DMS 273 treated with DMSO at 0.1 percent for 48 hours (cell line): ENCODE measurements around the gene LAMC3.

Source experiments
- DNase-seq: peaks from one replicate; lab custom pipeline; 2025; lab: John Stamatoyannopoulos, UW

Gene LAMC3

GRCh38 chr9:130979591-130980385 is 29.2 kb upstream of the LAMC3 start:
- DNase-seq, result no peak

- DNase-seq, result no peak
Observed at GRCh38 chr9:130980526-130980925, 28.4 kb upstream of the LAMC3 start.

GRCh38 chr9:130981002-130981755 is 27.8 kb upstream of the LAMC3 start:
- DNase-seq, result no peak

- no peak for DNase-seq
Observed at GRCh38 chr9:130981756-130982137, 27.2 kb upstream of the LAMC3 start.

GRCh38 chr9:130982636-130983358 is 26.2 kb upstream of the LAMC3 start:
- no peak for DNase-seq

GRCh38 chr9:130983359-130983670 is 25.7 kb upstream of the LAMC3 start:
- no peak for DNase-seq

GRCh38 chr9:130983970-130984369 is 25.0 kb upstream of the LAMC3 start:
- no peak for DNase-seq

- DNase-seq, result no peak
Observed at GRCh38 chr9:130984521-130984920, 24.5 kb upstream of the LAMC3 start.

- no peak for DNase-seq
Observed at GRCh38 chr9:130985029-130985428, 23.9 kb upstream of the LAMC3 start.

- DNase-seq, result no peak
Observed at GRCh38 chr9:130985606-130986162, 23.3 kb upstream of the LAMC3 start.

GRCh38 chr9:130986356-130986965 is 22.5 kb upstream of the LAMC3 start:
- DNase-seq, result no peak

GRCh38 chr9:130987054-130987453 is 21.9 kb upstream of the LAMC3 start:
- DNase-seq, result no peak

GRCh38 chr9:130987738-130988399 is 21.1 kb upstream of the LAMC3 start:
- DNase-seq, result no peak

- no peak for DNase-seq
Observed at GRCh38 chr9:130988400-130988747, 20.6 kb upstream of the LAMC3 start.

GRCh38 chr9:130988905-130989304 is 20.1 kb upstream of the LAMC3 start:
- no peak for DNase-seq

GRCh38 chr9:130989391-130989790 is 19.6 kb upstream of the LAMC3 start:
- no peak for DNase-seq

GRCh38 chr9:130989891-130990290 is 19.1 kb upstream of the LAMC3 start:
- DNase-seq, result no peak

GRCh38 chr9:130990306-130990977 is 18.5 kb upstream of the LAMC3 start:
- DNase-seq, result no peak

- DNase-seq, result no peak
Observed at GRCh38 chr9:130990978-130991777, 17.8 kb upstream of the LAMC3 start.
